ENCODE measurements around the gene TSR3.

TSR3 gene

DNA sequence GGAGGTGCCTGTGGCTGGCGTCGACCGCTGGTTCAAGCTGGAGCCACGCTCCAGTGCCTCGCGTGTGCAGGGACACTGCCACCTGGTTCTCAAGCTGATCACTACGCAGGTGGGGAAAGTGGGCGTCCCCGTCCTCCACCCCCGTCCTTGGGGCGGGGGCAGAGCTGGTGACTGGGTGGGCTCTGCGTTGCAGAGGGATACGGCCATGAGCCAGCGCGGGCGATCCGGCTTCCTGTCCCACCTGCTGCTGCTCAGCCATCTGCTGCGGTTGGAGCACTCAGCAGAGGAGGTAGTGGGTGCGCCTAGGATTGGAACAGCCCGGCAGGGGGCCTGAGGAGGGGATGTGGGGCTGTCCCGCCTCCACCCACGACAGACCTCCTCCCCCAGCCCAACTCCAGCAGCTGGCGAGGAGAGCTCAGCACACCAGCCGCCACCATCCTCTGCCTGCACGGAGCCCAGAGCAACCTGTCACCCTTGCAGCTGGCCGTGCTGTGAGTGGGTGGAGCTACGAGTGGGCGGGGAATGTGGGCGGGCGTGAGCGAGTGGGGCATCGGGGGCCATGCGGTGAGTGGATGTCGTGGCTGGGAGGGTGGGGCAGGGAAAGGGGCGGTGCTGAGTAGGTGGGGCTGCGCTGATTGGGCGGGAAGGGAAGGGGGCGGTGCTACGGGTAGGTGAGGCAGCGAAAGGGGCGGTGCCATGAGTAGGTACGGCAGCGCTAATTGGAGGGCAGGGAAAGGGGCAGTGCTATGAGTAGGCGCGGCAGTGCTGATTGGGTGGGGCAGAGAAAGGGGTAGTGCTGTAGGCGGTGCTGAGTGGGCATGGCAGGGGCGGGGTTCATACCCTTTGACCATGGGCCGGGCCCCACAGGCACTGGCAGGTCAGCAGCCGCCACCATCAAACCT lies 8.9 kb downstream of the TSR3 start:
- Histone ChIP-seq H4K20me1 (ENCODE audit: insufficient read depth, low read length) (peaks cover 26% of the 10 kb centered on the region), H3K4me2 (ENCODE audit: insufficient read depth, low read length) (peak overlapping the region; percentile 79), H3K4me1 (ENCODE audit: insufficient read depth, low read length) (peaks cover 32% of the 10 kb centered on the region), H2AFZ (ENCODE audit: low read depth, low read length) (no peak overlapping the region), H3K79me2 (ENCODE audit: insufficient read depth, low read length) (no peaks in the 10 kb centered on the region), H3K27me3 (ENCODE audit: insufficient read depth, low read length, poor library complexity) (no peaks in the 10 kb centered on the region), H3K36me3 (ENCODE audit: insufficient read depth, low read length) (0 out of 2 replicates have a peak, but pooled peaks cover under 1% of the 10 kb centered on the region), H3K4me3 (ENCODE audit: low read depth in 1 of 2, low read length in 2 of 2) (peak overlapping the region in 1 of 2 experiments; percentile 52; a peak in 2 of 4 replicates), H3K27ac (ENCODE audit: low read length) (peak overlapping the region; percentile 65), H3K9me3 (ENCODE audit: insufficient read depth, low read length, severe bottlenecking) (no peaks in the 10 kb centered on the region), H3K9ac (ENCODE audit: low read depth, low read length) (peak overlapping the region; percentile 31; the same call in 1 of the 2 replicates)
- no peak for TF ChIP-seq EZH2 (IDR thresholded peaks at IDR 0.05; ENCODE audit: borderline replicate concordance, low read depth, low read length, severe bottlenecking)
- TF ChIP-seq, protein P1, sequence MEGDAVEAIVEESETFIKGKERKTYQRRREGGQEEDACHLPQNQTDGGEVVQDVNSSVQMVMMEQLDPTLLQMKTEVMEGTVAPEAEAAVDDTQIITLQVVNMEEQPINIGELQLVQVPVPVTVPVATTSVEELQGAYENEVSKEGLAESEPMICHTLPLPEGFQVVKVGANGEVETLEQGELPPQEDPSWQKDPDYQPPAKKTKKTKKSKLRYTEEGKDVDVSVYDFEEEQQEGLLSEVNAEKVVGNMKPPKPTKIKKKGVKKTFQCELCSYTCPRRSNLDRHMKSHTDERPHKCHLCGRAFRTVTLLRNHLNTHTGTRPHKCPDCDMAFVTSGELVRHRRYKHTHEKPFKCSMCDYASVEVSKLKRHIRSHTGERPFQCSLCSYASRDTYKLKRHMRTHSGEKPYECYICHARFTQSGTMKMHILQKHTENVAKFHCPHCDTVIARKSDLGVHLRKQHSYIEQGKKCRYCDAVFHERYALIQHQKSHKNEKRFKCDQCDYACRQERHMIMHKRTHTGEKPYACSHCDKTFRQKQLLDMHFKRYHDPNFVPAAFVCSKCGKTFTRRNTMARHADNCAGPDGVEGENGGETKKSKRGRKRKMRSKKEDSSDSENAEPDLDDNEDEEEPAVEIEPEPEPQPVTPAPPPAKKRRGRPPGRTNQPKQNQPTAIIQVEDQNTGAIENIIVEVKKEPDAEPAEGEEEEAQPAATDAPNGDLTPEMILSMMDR (IDR thresholded peaks at IDR 0.05; ENCODE audit: borderline replicate concordance, extremely low read depth, low read length, poor library complexity, severe bottlenecking) = peak; percentile 50
- ATAC-seq (ENCODE audit: insufficient read depth, low read depth) (peak; percentile 87), DNase-seq (peak; percentile 99)

DNA sequence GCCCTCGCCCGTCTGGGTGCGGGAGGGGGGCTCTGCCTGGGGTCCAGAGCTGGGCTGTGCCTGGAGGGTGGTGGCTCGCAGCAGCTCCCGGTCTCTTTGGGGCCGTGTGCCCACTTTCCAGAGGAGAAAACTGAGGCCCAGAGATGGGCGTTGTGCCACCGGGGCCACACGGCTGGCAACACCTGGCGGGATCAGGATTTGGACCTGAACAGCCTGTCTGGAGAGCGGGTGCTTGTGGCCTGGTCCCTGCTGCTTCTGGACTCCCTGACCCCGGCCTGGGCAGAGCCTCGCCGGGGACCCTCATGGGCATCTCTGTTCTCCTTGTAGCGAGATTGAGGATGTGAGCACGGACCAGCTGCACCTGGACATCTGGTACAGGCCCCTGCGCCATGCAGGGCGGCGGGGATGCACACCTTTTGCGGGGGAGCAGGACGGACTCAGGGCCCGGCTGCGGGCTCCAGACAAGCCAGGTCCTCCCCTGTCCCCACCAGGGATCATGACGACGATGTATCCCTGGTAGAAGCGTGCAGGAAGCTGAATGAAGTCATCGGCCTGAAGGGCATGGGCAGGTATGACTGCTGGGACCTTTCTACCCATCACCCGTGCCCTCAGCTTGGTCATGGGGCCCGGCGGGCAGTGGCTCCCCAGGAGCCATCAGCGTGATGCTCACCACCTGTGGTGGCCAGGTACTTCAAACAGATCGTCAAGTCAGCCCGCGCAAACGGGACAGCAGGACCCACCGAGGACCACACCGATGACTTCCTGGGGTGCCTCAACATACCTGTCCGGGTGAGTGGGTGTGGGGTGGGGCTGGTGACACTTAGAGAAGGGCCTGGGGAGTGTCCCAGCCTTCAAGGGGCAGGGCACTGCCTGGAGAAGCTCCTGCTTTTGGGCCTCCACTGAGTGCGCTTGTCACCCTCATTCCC lies 9.9 kb downstream of the TSR3 start:
- Histone ChIP-seq H3K9me3 (ENCODE audit: insufficient read depth, low read length, severe bottlenecking) (no peaks in the 10 kb centered on the region), H3K4me3 (ENCODE audit: low read depth in 1 of 2, low read length in 2 of 2) (peak overlapping the region in 1 of 2 experiments; percentile 37; a peak in 2 of 4 replicates), H3K27ac (ENCODE audit: low read length) (peak overlapping the region; percentile 65), H3K79me2 (ENCODE audit: insufficient read depth, low read length) (no peaks in the 10 kb centered on the region), H3K27me3 (ENCODE audit: insufficient read depth, low read length, poor library complexity) (no peaks in the 10 kb centered on the region), H3K4me2 (ENCODE audit: insufficient read depth, low read length) (peak overlapping the region; percentile 79), H3K9ac (ENCODE audit: low read depth, low read length) (0 out of 2 replicates have a peak overlapping the region, but pooled peaks have one; percentile 3), H4K20me1 (ENCODE audit: insufficient read depth, low read length) (peaks cover 26% of the 10 kb centered on the region), H3K36me3 (ENCODE audit: insufficient read depth, low read length) (no peaks in the 10 kb centered on the region), H3K4me1 (ENCODE audit: insufficient read depth, low read length) (peaks cover 32% of the 10 kb centered on the region), H2AFZ (ENCODE audit: low read depth, low read length) (no peak overlapping the region)
- no peak for DNase-seq
- no peak for ATAC-seq (ENCODE audit: insufficient read depth, low read depth)
- no peak for TF ChIP-seq EZH2 (IDR thresholded peaks at IDR 0.05; ENCODE audit: borderline replicate concordance, low read depth, low read length, severe bottlenecking)
- TF ChIP-seq, protein P1 (IDR thresholded peaks at IDR 0.05; ENCODE audit: borderline replicate concordance, extremely low read depth, low read length, poor library complexity, severe bottlenecking) = no peak

DNA sequence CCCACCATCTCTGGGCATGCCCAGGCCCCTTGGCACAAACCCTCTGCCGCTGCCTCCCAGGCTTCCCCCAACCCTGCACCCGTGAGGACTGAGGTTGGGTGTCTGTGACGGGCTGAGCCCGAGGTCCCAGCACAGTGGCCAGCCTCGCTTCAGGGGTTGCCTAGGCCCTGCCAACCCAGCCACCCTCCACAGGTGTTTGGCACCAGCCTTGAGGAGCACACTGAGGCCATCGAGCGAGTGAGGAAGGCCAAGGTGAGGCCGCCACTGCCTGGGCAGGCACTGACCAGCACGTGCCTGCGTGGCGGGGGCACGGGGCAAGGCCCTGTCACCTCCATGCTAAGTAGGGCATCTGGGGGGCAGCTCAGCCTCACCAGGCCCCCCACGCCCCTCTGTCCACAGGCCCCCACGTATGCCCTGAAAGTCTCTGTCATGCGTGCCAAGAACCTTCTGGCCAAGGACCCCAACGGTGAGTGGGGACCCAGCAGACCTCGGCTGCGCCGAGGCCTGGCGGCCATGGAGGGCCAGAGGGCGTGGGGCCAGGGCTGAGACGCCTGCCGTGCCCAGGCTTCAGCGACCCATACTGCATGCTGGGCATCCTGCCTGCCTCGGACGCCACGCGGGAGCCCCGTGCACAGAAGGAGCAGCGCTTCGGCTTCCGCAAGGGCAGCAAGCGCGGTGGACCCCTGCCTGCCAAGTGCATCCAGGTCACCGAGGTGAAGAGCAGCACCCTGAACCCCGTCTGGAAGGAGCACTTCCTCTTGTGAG lies 10.8 kb downstream of the TSR3 start:
- peaks cover 32% of the 10 kb centered on the region for H3K4me1 ChIP-seq (ENCODE audit: insufficient read depth, low read length)
- H3K9ac ChIP-seq (ENCODE audit: low read depth, low read length) = no peak overlapping the region
- no peak for DNase-seq
- no peak overlapping the region for H3K27ac ChIP-seq (ENCODE audit: low read length)
- H3K27me3 ChIP-seq (ENCODE audit: insufficient read depth, low read length, poor library complexity) = no peaks in the 10 kb centered on the region
- TF ChIP-seq, protein P1 (IDR thresholded peaks at IDR 0.05; ENCODE audit: borderline replicate concordance, extremely low read depth, low read length, poor library complexity, severe bottlenecking) = no peak
- no peak for TF ChIP-seq EZH2 (IDR thresholded peaks at IDR 0.05; ENCODE audit: borderline replicate concordance, low read depth, low read length, severe bottlenecking)
- no peak overlapping the region for H2AFZ ChIP-seq (ENCODE audit: low read depth, low read length)
- no peaks in the 10 kb centered on the region for H3K9me3 ChIP-seq (ENCODE audit: insufficient read depth, low read length, severe bottlenecking)
- H3K36me3 ChIP-seq (ENCODE audit: insufficient read depth, low read length) = no peaks in the 10 kb centered on the region
- no peak for ATAC-seq (ENCODE audit: insufficient read depth, low read depth)
- H3K4me2 ChIP-seq (ENCODE audit: insufficient read depth, low read length) = no peak overlapping the region
- no peaks in the 10 kb centered on the region for H3K79me2 ChIP-seq (ENCODE audit: insufficient read depth, low read length)
- H4K20me1 ChIP-seq (ENCODE audit: insufficient read depth, low read length) = peaks cover 26% of the 10 kb centered on the region
- H3K4me3 ChIP-seq (ENCODE audit: low read depth in 1 of 2, low read length in 2 of 2) = no peak overlapping the region

All from DND-41 (cell line).